ENCODE data around the gene ITGA5. TPM values are rescaled to one million over a fixed set of nuclear protein-coding genes. Genes with fewer than 3 reads are reported as not detected.

Gene ITGA5
- total RNA-seq, 1 donor from 2014 or later: 317 TPM

- Mint-ChIP-seq H3K36me3 (ENCODE audit: low read depth, unreplicated experiment) (peaks cover 13% of the 10 kb centered on the region), H3K4me1 (ENCODE audit: low read depth, unreplicated experiment) (peaks cover 37% of the 10 kb centered on the region), H3K27me3 (ENCODE audit: low read depth, unreplicated experiment) (no peaks in the 10 kb centered on the region), H3K9me3 (ENCODE audit: unreplicated experiment) (no peaks in the 10 kb centered on the region), H3K27ac (ENCODE audit: unreplicated experiment) (peak overlapping the region; percentile 55), H3K4me3 (ENCODE audit: unreplicated experiment) (no peak overlapping the region)
- Histone ChIP-seq H3K36me3 (ENCODE audit: insufficient read depth, low read length) (no peaks in the 10 kb centered on the region), H3K9ac (ENCODE audit: low read length) (no peak overlapping the region), H2AFZ (ENCODE audit: low read depth, low read length) (no peak overlapping the region), H3K27ac (ENCODE audit: low read depth, low read length) (no peak overlapping the region), H4K20me1 (ENCODE audit: insufficient read depth, low read length) (no peaks in the 10 kb centered on the region), H3K4me2 (ENCODE audit: low read length) (peak overlapping the region; percentile 3), H3K9me3 (ENCODE audit: insufficient read depth, low read depth, low read length) (no peaks in the 10 kb centered on the region), H3K4me3 (ENCODE audit: insufficient read depth, low read depth, low read length) (no peak overlapping the region), H3K79me2 (ENCODE audit: insufficient read depth, low read length) (no peaks in the 10 kb centered on the region), H3K27me3 (ENCODE audit: insufficient read depth, low read length) (no peaks in the 10 kb centered on the region), H3K4me1 (ENCODE audit: insufficient read depth, low read length) (peaks cover 32% of the 10 kb centered on the region)
- FAIRE-seq (no peak), DNase-seq (ENCODE audit: low read depth) (no peak)
- TF ChIP-seq CTCF (IDR thresholded peaks at IDR 0.05; ENCODE audit: insufficient read depth, low read depth, low read length) (no peak), EZH2 (IDR thresholded peaks at IDR 0.05; ENCODE audit: insufficient read depth, low read length) (no peak)
Measured at GRCh38 chr12:54371328-54372112, 47.5 kb downstream of the ITGA5 start.

DNA sequence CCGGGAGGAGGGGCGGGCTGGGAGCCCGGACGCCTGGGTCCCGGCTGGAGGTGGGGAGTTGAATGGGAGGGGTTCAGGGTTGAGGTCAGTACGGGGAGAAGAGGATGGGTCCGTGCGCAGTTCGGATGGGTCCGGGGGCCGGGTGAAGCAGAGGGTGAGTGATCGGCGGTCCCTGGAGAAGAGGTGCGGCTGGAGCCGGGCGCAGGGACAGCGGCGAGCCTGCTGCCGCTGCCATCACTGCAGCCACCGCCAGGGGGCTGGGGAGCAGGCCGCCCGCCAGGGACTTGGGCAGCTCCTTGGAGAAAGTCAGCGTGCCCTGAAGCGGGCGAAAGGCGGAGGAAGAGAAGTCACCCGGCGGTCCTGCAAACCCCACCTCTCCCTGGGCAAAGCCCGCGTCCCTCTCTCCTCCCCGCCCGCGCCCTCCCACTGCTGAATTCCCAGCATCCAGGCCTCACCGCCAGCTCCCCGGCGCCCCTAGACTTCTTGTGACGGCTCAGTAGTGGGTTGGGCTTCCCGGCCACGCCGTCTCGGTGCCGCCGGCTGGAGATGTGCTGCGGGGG lies 48.8 kb downstream of the ITGA5 start:
- no peak for FAIRE-seq
- no peak overlapping the region for H3K4me3 Mint-ChIP-seq (ENCODE audit: unreplicated experiment)
- Histone ChIP-seq H3K27ac (ENCODE audit: low read depth, low read length) (no peak overlapping the region), H4K20me1 (ENCODE audit: insufficient read depth, low read length) (no peaks in the 10 kb centered on the region), H3K9ac (ENCODE audit: low read length) (peak overlapping the region; percentile 65), H3K4me2 (ENCODE audit: low read length) (peak overlapping the region; percentile 89), H3K79me2 (ENCODE audit: insufficient read depth, low read length) (no peaks in the 10 kb centered on the region), H3K4me3 (ENCODE audit: insufficient read depth, low read depth, low read length) (peak overlapping the region; percentile 44), H2AFZ (ENCODE audit: low read depth, low read length) (peak overlapping the region; percentile 80), H3K9me3 (ENCODE audit: insufficient read depth, low read depth, low read length) (no peaks in the 10 kb centered on the region), H3K4me1 (ENCODE audit: insufficient read depth, low read length) (peaks cover 32% of the 10 kb centered on the region), H3K36me3 (ENCODE audit: insufficient read depth, low read length) (no peaks in the 10 kb centered on the region), H3K27me3 (ENCODE audit: insufficient read depth, low read length) (no peaks in the 10 kb centered on the region)
- H3K4me1 Mint-ChIP-seq (ENCODE audit: low read depth, unreplicated experiment): peaks cover 37% of the 10 kb centered on the region
- peak; percentile 58 for DNase-seq (ENCODE audit: low read depth)
- H3K27me3 Mint-ChIP-seq (ENCODE audit: low read depth, unreplicated experiment): no peaks in the 10 kb centered on the region
- no peaks in the 10 kb centered on the region for H3K9me3 Mint-ChIP-seq (ENCODE audit: unreplicated experiment)
- TF ChIP-seq EZH2 (IDR thresholded peaks at IDR 0.05; ENCODE audit: insufficient read depth, low read length) (no peak), CTCF (IDR thresholded peaks at IDR 0.05; ENCODE audit: insufficient read depth, low read depth, low read length) (peak; percentile 57)
- peaks cover 12% of the 10 kb centered on the region for H3K36me3 Mint-ChIP-seq (ENCODE audit: low read depth, unreplicated experiment)
- no peak overlapping the region for H3K27ac Mint-ChIP-seq (ENCODE audit: unreplicated experiment)
